HG03432 (cell line): Measurements from ENCODE around the gene AMOTL1.

Experiments
- ATAC-seq: cut with Tn5 transposase; IDR thresholded peaks from one replicate; pipeline ENCODE4 v1.9.1; 2021; ENCODE audit warnings: mild to moderate bottlenecking, moderate library complexity; ENCODE audit not compliant: unreplicated experiment

The AMOTL1 gene

DNA sequence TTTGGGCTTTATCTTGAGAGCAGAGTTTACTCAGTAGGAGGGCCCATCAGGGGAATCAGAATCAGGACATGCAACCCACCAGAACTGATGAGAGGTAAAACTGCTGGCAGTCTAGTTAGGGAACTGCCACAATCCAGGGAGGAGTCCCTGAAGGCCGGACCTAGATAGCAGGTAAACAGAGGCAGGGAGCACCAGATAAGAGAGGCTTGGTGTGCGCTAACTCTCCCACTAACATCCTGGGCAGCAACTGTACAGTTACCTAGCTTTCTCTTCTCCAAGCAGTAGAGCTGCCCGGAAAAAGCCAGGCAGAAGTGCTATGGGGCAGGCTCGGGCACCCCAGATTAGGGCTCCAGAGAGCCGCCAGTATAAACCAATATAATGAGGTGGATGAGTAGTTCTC lies 865 bp upstream of the AMOTL1 start:
- ATAC-seq = no peak

DNA sequence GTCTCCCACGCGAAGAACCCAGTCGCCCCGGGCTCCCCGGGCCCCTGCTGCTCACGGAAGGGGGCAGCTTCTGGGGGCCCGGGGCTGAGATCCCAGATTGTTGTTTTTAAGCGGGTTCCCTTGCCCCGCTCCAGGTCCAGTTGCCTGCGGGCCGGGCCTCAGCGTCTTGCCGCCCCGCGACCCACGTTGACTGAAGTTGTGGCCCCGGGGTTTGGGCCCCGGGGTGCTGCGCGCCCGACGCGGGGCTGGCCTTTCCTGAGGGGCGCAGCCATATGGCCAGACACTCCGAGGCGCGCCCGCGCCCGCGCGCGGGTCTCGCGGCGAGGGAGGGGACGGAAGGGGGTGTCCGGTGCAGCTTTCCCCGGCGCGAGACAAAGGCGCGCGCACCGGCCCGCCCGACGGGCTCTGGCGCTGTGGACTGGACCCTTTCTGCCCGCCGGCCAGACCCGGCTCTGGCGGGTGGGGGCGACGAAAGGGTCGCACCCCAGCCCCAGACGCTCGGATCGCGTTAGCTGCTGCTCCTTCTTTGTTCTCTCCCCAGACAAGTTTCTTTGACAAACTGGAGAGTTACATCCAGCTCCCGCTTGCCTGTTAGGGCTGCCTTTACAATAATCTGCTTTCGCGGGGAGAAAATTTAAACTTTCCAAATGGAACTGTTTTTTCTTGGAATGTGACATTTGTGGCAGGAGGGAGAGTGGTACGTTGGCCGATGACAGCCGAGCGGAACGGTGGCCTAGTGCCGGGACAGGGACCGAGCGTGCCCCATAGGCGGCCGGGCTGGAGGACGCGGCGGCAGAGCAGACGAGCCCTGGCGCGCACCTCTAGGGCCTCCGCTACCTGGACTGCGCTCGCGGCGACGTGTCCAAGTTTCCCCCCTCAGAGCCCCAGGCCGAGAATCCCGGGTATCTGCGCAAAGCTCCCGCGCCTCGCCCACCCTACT lies 716 bp downstream of the AMOTL1 start:
- peak; percentile 34 for ATAC-seq

DNA sequence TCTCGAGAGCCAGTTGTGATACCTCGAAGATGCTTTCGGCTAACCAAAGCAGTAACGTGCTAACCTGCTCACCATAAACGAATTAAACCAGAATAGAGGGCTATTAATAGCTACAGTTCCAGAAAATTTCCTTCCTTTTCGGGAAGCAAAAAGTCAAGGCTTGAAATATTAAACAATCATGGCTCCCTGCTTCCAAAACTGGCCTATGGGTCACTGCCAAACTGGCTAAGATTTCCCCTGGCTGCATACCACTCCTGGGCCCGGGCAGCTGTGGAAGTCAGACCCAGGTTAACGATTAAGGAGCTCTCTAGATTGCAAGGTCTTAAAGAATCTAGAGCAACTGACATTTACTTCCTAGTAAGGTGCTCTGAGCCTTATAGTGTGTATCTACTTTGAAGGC lies 1.7 kb downstream of the AMOTL1 start:
- ATAC-seq = no peak

DNA sequence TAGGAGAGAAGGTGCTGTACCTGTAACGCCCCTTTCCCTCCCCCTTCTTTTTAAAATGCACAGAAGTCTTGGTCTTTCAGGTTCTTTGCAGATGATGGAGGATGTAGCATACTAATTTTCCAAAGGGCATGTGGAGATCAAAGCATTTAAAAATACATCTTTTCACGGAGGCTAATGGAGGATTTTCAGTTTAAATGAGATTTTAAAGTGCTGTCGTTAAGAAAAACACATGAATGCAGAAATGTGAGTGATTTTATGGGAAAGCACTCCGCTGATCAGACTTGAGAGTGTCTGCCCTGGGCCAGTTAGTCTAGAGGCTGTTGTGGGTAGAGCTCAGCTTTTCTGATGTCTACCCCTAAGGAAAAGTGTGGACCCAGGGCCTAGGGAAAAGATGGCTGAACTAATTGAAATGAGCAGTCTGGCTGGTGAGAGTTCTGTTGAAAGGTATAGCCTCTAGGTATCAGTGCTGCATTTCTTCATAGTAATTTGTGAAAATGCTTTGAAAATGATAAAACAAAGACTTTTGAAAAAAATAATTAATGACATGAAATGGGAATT lies 2.5 kb downstream of the AMOTL1 start:
- no peak for ATAC-seq

DNA sequence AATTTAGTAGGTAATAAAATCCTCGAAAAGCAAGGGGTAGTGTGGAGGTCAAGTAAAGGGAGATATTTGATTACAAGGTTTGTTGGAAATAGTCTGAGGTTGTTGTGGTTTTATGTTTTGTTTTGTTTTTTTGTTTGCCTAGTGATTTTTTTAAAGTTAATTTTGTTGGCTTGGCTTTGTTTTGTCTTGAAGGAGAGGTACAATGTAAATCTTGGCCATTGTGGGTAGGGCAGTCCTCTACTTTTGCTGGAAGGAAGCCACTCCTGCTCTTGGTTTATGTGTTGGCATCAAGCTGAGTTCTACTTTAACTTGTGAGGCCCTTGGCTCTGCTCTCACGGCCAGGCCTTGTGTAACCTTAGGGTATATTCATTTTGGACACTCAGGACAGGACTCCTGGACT lies 3.2 kb downstream of the AMOTL1 start:
- no peak for ATAC-seq

DNA sequence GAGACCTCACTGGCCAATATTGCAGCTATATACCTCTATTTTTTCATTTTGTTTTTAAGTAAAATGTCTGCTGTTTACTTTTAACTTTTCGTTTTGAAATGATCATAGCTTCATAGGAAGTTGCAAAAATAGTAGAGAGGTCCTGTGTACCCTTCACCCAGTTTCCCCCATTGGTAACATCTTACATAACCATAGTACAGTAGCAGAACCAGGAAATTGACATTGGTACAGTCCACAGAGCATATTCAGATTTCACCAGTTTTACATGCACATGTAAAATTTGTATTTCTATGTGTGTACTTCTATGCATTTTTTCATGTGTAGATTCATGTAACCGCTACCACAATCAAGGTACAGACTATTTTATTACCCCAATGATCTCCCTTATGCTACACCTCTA lies 3.8 kb downstream of the AMOTL1 start:
- ATAC-seq = no peak

DNA sequence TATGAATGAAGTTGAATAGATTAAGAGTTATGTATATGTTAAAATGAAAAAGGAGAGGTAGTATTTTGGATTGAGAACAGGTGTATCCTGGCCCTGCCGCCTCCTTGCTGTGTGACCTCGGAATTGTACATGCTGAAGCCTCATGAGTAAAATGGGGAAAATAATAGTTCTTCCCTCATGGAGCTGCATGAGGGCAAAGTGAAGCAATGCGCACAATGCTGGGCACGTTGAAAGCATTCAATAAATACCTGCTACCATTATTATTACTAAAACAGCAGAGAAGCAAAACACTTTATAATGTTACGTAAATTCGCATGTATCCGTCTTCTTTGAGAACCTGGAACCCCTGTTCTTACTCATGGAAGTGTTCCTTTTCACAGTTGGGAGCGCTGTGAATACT lies 5.7 kb downstream of the AMOTL1 start:
- no peak for ATAC-seq

DNA sequence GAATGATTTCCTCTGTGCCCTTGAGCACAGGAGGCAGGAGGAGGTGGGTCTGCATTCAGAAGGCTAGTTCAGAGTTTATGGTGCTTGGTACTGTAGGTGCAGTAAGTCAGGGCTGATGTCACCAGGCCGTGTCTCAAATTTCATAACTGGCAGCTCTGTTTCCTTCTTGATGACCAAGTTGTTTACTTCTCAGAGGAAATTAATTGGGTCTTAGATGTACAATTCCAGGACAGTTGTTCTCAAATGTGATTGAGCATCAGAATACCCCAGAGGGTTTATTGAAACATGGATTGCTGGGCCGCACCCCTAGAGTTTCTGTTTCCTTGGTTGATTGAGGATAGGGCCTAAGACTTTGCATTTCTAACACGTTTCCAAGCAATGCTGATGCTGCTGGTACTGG lies 6.2 kb downstream of the AMOTL1 start:
- no peak for ATAC-seq

DNA sequence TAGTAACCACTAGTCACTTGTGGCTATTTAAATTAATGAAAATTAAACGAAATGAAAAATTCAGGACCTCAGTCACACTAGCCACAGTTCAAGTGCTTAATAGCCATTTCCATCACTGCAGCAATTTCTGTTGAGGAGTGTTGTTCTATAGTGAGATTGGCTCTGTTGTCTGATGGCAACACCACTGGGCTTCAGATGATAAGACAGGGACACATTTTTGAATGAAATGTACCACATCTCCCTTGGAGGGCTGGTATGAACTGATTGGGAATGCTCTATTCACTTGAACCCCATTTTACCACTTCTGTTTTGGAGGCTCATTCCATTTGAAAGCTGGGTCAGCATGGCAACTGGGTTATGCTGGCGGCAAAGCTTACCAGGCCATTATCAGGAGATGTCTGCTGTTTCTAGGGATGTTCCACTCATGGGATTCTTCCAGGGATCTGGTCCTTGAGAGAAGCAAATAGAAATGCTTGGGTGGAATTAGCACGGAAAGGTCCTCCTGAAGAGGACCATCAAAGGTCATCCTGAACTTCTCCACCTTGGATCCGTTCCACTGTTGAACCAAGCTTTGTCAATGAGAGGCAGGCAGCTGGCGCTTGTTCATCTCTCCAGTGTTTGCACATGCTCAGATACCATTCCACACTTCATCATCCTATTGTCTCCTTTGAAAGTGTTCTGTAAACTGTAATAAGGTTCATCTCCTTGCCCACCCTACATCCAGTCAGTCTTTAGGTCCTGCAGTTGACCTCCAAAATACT lies 7.6 kb downstream of the AMOTL1 start:
- no peak for ATAC-seq

DNA sequence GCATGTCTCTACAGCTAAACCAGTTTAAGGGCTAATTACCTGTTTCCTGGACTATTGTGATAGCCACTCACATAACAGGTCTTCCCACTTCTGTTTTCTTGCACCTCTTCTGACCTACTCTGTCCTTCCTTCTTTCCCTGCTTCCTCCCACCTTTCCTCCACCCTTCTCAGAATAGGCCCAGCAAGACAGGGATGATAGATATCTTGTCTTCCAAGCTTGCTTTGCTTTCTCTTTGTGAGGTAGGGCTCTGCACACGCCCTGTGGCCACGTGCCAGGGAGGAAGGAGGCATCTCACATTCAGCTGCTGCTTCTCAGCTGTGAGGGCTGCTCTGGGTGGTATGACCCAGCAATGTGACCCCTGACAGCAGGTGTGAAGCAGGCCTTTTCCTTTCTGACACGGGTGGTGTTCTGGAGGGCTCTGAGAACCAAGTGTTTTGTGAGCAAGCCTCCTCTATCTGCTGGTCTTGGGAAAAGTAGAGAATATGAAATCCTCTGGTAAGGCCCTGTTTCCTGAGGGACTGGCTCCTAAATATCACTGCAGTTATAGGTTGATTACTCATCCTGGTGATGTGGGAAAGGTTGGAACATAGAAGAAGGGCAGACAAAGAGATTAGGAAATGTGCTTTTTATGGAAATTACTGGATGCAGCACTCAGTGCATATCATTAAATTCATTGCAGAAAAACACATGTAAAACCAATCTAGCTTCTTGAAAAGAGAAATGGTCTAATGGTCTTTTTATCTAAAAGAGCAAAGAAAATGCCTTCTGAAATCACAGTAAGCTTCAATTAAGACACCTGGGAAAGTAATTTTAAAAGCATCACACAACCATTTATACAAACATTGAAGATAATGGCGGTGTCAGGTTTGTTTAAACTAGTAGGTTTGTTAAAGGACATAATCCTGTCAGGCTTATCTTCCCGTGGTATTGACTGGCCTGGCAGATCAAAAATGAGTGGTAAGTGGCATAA lies 8.5 kb downstream of the AMOTL1 start:
- ATAC-seq = no peak

DNA sequence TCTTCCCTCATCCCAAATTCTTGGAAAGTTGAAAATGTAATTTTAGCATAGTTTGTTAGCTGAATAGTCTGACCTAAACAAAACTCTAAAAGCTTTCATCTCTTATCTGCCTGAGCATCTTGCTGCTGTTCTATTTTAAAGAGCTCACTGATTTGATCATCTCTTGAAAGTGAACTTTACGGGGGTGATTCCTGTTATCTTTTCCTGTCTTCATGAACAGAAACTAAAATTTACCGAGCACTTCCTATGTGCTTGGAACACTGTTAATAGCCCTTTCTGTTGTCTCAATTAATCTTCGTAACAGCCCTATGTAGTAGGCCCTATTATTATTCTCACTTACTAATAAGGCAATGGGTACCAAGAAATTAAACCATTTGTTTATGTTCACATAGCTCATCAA lies 12.3 kb downstream of the AMOTL1 start:
- ATAC-seq = no peak

DNA sequence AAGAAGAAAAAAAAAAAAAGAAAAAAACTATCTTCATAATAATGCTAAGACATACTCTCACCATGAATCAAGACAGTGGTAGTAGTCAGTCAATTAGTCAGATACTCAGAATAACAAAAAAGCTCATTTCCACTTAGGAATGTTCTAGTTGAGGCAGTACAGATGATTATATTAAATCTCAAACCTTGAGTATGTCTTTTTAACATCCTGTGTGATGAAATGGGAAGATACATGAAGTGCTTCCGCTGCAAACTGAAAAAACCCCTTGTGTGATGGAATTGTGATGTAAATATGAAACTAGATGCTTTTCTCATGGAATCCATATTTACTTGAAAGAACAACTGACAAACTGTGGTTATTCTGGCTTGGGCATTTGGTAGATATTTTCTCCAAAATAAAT lies 13.7 kb downstream of the AMOTL1 start:
- no peak for ATAC-seq

DNA sequence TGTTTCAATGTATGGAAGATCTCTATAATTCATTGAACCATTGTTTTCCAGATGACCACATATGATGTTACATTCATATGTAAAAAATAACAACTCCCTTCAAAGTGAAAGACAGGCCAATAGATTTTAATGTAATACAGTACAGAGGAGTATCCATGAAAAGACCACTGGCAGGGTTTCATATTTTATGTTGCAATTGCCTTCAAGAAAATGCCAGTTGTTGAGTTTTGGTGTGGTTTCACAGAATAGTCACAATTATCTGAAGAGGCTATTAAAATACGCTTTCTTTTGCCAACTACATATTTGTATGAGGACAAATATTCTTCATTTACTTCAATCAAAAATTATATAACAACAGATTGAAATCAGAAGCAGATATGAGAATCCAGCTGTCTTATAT lies 14.3 kb downstream of the AMOTL1 start:
- no peak for ATAC-seq

DNA sequence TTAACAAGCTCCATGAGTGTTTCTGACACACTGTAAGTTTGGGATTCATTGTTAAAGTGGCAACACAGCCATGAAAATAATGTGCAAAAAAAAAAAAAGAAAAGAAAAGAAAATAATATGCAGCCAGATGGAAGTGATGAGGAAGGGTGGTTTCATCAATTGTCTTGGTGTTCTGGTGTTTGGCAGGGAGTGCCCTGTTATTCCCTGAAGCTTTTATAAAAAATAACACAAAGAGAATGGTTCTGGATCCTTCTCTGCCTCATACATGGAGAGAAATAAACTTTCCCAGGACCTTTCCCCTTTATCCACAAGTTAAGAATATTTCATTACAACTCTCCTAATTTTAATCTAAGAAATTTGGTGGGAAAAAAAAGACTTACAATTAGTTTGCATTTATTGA lies 16.7 kb downstream of the AMOTL1 start:
- ATAC-seq = no peak

DNA sequence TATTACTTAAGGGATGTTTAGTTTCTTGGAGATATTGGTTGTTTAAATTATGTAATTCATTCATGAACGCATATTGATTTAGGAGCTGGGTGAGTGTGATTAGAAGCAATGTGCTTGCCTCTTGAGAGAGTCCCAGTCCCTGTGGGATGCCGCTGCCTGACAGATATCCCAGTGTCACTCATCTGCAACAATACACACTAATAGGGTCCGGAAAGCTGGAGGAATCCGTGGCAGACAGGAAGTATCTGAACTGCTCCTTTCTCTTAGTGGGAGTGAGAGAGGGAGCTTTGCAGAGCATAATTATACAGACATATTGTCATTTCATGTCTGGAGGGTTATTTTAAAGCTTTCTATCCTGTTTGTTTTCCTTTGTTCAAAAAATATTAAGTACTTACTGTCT lies 17.4 kb downstream of the AMOTL1 start:
- ATAC-seq = no peak

DNA sequence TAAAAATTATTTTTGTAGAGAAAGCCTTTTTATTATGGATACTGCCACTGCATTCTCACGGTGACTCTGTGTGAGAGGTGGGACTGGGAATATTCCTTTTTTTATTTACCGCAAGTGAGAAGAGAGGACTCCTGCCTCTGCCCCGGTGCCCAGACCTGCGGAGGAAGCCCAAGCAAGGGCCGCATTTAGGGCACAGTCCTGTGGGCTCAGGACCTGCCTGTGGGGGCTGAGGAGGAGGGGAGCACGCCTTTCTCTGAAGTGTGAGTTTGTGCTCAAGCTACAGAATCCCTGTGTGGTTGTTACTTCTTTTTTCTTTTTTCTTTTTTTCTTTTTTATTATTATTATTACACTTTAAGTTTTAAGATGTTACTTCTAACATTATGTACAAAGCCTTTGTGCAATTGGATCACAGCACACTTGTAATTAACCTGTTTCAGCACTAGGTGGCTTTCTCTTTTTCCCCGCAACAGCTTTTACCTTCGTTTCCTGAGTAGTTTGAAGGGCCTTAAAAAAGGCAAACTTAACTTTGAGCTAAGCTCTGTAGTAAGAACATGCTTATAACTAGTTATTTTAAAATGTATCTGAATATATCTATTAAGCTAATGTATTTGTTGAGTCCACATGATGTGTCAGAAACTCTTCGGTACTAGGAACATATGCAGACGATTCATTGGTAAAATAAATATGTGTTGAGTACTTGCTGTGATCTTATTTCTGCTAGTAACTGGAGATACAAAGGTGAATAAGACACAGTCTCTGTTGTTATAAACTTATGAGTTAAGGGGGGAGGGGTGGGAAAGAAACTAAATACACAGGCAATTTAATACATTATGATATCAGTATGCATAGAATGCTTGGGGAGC lies 18.3 kb downstream of the AMOTL1 start:
- peak; percentile 72 for ATAC-seq

DNA sequence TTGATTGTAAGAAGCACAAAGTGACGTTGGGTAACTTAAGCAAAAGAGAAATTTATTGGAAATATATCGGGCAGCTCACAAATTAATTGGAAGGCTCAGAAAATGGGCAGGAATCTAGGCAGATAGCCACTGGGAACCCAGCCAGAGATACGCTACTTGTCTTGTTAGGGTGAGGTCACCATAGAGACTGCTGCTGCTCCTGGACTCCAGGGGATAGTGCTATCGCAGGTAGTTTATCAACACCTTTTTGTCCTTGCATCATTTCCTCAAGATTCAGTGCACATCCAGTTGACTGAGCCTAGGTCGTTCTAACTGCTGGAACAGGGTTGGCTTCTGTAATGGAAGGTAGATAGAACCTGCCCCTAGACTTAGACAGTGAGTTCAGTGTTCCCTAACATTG lies 19.6 kb downstream of the AMOTL1 start:
- no peak for ATAC-seq

DNA sequence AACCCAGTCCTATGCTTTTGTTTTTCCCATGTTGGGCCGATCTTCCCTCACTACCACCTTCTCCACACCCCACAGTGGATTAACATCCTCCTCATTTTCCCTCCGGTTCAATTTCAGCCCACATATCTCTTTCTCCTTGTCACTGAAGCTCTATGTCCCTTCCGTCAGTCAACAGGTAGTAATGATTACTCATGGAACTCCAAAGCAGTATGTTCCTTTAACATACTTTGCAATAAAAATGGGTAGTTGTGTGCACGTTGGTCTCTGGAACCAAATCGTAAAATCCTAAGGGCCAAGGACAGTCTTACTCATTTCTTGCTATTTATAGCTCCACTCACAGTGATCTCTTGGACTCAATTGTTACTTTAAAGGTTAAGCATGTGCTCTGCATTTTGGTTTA lies 20.2 kb downstream of the AMOTL1 start:
- no peak for ATAC-seq

DNA sequence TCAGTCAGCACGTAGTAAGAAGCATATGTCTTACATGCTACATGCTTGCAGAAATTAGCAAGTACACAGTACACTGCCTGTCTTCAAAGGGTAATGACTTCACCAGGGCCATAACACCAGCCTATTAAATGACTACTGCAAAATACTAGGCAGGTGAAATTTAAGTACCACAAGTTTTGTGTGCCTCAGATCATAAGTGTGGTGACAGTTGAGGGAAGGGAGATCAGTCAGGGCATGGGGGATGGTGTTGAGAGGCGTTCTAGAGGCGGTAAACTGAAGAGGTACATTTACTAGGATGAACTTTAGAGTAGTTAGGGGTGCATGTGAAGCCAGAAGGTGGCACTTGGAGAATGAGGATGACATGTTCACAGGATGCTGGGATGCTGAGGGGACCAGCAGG lies 22.0 kb downstream of the AMOTL1 start:
- no peak for ATAC-seq

DNA sequence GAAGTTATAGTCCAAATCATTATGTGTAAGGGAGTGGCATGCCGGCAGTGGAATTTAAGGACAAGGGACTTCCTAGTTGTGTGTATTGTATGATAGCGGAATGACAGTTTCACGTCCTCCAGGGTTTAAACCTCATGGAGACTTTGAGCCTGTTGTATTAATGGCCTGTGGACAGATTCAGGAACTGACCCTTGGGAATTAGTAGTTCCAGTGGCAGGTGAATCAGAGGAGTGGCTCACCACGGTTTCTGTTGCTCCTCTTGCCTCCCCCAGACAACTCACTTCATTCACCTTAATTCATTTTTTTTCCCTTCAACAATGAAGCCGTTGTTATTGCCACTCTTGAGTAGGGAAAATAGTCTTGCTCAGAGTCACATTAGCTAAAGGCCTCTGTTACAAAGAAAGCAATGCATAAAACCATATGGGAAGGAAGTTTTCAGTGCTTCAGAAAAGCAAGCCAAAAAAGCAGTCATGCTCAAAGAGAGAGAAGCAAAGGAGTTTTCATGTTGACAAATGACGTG lies 22.6 kb downstream of the AMOTL1 start:
- ATAC-seq = no peak
